HG02943 (cell line): ENCODE data around the gene KCNQ1.

Experiments
- ATAC-seq: cut with Tn5 transposase; IDR thresholded peaks from one replicate; pipeline ENCODE4 v1.9.1; 2021; ENCODE audit warnings: mild to moderate bottlenecking, low read depth, moderate library complexity; ENCODE audit not compliant: unreplicated experiment

Gene KCNQ1

GRCh38 chr11:2795491-2795991 is 350.7 kb downstream of the KCNQ1 start:
- ATAC-seq, result no peak

GRCh38 chr11:2796091-2796490 is 351.3 kb downstream of the KCNQ1 start:
- ATAC-seq, result no peak

GRCh38 chr11:2796508-2797113 is 351.8 kb downstream of the KCNQ1 start:
- ATAC-seq, result no peak

GRCh38 chr11:2797121-2797711 is 352.4 kb downstream of the KCNQ1 start:
- no peak for ATAC-seq

GRCh38 chr11:2797741-2798361 is 353.0 kb downstream of the KCNQ1 start:
- no peak for ATAC-seq

- no peak for ATAC-seq
Measured at GRCh38 chr11:2798951-2799761, 354.3 kb downstream of the KCNQ1 start.

GRCh38 chr11:2799881-2800654 is 355.3 kb downstream of the KCNQ1 start:
- ATAC-seq, result no peak

- ATAC-seq, result no peak
Measured at GRCh38 chr11:2800655-2801531, 356.1 kb downstream of the KCNQ1 start.

- no peak for ATAC-seq
Measured at GRCh38 chr11:2801711-2802388, 357.0 kb downstream of the KCNQ1 start.

- ATAC-seq, result no peak
Measured at GRCh38 chr11:2802389-2803185, 357.8 kb downstream of the KCNQ1 start.

GRCh38 chr11:2803186-2804091 is 358.6 kb downstream of the KCNQ1 start:
- no peak for ATAC-seq

- no peak for ATAC-seq
Measured at GRCh38 chr11:2804189-2804588, 359.4 kb downstream of the KCNQ1 start.

- ATAC-seq, result no peak
Measured at GRCh38 chr11:2804701-2805387, 360.0 kb downstream of the KCNQ1 start.

- no peak for ATAC-seq
Measured at GRCh38 chr11:2805388-2806056, 360.7 kb downstream of the KCNQ1 start.

GRCh38 chr11:2806351-2807024 is 361.7 kb downstream of the KCNQ1 start:
- ATAC-seq, result no peak
